Measurements from ENCODE around the gene RFESD.

DNA sequence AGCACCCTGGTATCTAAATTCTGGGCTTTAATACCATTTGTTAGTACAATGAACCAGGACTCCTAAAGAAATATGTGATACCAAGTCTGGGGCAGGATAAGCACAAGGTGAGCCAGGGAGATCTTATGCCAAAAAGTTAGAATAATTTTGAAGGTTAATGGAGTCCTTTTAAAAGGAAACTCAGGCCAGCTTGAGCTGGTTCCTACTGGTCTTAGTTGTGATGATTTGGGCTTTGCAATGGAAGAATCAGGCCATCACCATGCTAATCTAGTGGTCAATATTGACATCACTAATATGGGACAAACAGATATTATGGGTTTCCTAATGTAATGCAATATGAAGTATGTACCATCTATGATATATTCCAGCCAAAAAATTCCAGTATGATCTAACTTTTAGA, 43.8 kb downstream of the RFESD start:
- TF ChIP-seq, protein P1, sequence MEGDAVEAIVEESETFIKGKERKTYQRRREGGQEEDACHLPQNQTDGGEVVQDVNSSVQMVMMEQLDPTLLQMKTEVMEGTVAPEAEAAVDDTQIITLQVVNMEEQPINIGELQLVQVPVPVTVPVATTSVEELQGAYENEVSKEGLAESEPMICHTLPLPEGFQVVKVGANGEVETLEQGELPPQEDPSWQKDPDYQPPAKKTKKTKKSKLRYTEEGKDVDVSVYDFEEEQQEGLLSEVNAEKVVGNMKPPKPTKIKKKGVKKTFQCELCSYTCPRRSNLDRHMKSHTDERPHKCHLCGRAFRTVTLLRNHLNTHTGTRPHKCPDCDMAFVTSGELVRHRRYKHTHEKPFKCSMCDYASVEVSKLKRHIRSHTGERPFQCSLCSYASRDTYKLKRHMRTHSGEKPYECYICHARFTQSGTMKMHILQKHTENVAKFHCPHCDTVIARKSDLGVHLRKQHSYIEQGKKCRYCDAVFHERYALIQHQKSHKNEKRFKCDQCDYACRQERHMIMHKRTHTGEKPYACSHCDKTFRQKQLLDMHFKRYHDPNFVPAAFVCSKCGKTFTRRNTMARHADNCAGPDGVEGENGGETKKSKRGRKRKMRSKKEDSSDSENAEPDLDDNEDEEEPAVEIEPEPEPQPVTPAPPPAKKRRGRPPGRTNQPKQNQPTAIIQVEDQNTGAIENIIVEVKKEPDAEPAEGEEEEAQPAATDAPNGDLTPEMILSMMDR (IDR thresholded peaks at IDR 0.05): no peak
- TF ChIP-seq POLR2AphosphoS5 (IDR thresholded peaks at IDR 0.05) (no peak), POLR2A (IDR thresholded peaks at IDR 0.05) (no peak)
